SK-N-DZ (cell line): Measurements from ENCODE around the gene BCL7C. TPM values are rescaled to one million over a fixed set of nuclear protein-coding genes. Genes with fewer than 3 reads are reported as not detected.
A peak's percentile ranks its signal among the peaks of the same experiment; 100 is the strongest.
"Not testable (repeated sequence)": the region's sequence is repeated elsewhere in the genome, so short reads cannot be mapped to it uniquely, and the experiment has no call there.

ENCODE experiments used
- DNase-seq: peaks from one replicate; pipeline ENCODE4 v3.0.0-alpha.2; 2015; ENCODE audit warnings: low spot score
- polyA plus RNA-seq, 2 experiments: library from polyadenylated mRNA; depleted of rRNA; stranded (reverse); fragments of >200 nt; gene quantifications; 2 replicates each; pipeline ENCODE4 v1.2.3, GENCODE V29; 2014

BCL7C gene
- 21.8 and 27.0 TPM in 2 replicates for polyA plus RNA-seq (2014; cell fraction: cytosol; rRNA removed)
- 14.7 and 24.2 TPM in 2 replicates for polyA plus RNA-seq (2014; cell fraction: nucleus; rRNA removed)

DNA sequence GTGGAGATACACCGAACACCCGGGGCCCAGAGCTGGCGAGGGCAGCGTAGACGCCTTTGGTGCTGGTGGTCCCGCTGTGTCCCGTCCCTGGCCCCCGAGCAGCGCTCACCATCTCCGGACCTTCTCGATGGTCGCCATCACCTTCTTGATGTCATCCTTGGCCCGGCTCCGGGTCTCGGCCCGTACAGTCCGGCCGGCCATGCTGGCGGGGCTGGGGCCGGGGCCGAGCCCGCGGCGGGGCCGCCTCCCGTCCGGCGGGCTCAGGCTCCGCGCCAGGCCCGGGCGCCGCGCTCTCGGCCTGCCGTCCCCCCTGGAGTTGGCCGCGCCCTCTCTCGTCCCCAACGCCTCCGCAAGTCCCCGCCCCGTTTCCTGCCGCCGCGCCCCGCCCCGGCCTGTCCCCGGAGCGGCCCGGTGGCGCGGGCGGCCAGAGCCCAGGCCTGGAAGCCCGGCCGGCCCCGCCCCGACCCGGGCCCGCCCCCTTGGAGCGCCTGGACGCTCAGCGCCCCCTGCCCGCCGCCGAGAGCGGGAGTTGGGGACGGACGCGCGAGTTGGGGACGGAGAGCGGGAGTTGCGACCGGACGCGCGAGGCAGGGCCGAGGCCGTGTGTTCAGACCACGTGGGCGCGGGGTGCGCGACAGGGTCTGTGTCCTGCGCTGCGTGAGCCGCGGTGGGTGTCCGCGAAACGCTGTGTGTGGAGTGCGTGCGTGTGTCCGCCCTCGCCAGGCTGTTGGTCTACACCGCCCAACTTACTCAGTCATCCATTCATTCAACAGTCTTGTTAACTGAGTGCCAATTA, at the start of gene BCL7C:
TSS of gene BCL7C (minus strand) at position 334 of the 796 bp plus-strand sequence. CDS start at position 201, 133 bp downstream.
- peak; percentile 88 for DNase-seq

DNA sequence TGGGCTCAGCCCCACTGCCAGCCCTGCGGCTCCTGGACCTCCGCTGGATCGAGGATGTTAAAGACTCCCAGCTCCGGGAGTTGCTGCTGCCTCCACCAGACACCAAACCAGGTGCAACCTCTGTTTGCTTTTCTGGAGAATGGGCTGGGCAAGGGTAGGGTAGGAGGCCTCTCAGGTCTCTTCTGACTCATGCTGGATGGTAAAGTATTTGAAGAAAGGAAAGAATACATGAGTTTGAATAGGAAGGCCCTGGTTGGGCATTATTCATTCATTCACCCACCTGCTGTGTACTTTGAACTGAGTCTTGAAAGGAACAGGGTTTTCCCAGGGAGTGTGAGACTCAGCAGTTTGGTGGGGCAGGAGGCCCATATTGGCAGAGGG, 48.5 kb upstream of the BCL7C start:
- no peak for DNase-seq

DNA sequence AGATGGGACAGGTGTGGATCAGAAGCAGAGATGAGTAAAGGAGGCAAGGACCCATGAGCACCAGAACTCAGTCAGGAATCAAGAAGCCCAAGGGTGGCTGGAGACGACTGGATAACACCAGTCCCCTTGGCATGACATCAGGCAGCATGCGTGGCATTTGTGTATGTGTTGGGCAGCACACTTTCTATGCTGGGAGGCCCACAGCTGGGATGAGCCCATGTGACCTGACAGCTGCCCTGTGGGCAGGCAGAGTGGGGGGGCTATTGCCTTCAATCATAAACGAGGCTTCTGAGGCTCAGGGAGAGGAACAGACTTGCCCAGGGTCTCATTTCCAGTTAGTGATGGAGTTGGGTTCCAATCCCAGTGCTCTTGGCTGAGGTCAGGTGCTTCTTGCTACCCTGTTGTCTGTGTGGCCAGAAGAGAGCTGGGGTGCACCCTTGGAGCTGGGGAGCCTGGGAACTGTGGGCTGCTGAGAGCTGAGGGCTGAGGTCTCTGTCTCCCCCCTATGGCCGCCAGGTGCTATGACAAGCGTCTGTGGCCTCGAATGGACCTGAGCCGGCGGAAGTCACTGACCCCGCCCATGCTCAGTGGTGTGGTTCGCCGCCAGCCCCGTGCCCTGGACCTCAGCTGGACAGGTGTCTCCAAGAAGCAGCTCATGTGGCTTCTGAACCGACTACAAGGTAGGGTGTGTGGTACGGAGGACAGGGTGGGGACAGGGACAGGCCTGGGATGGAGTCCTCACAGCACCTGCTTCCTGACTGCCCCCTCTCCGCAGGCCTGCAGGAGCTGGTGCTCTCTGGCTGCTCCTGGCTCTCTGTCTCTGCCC, 47.9 kb upstream of the BCL7C start:
- peak; percentile 65 for DNase-seq

DNA sequence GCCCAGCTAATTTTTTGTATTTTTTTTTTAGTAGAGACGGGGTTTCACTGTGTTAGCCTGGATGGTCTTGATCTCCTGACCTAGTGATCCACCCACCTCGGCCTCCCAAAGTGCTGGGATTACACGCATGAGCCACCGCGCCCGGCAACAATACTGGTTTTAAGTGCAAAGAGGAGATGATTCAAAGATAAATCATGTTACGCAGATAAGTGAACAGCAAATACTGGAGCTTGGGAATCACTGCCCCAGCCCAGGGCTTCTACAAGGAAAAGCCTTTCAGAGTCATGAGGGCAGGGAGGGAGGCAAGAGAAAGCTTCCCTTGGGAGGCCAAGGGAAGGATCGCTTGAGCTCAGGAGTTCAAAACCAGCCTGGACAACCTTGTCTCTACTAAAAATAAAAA, 45.7 kb upstream of the BCL7C start:
- not testable (repeated sequence) for DNase-seq

DNA sequence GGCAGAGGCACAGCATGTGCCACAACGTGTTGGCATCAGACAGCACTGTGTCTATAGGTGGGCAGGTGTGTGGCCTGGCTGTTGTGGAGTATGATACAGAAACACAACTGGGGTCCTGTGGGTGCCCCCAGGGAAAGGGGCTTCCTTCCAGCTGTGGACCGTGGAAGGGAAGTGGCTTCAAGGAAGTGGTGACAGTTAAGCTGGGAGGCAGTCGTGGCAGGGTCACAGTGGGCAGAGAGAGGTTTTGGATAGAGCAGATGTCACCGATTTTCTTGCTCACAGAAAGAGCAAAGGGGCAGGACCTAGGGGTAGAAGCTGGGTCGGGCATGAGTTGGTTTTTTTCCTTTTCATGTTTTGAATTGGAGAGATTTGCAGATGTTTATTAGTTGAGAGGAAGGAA, 43.8 kb upstream of the BCL7C start:
- no peak for DNase-seq

DNA sequence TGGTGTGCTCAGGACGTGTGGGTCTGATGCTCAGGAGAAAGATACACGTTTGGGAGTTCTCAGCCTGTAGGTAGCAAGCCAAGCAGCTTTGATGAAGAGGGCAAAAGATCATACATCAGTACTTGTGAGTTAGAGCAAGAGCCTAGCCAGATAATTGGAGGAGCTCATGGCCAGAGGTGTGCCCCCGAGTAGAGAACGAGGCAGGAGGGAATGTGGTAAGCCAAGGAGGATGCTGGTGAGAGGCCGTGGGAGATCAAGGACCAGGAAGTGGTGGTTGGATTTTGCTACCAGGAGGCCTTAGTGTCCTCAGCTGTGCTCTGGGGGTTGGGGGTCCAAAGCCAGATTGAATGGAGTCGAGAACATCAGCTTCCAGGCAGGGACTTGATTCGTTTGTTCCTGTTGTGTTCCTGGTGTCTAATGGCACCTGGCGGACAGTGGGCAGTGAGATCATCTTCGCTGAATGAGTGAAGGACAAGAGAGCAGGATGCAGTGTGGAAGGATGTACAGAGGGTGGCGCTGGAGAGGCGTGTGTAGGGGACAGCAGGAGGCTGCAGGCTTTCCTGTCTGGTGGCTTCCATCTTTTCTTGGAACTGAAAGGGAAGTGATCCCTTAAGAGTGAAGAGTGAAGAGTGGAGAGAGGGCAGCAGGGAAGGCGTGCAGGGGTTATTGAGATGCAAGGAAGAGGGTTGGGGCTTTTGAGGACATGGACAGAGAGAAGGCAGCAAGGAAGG, 41.1 kb upstream of the BCL7C start:
- DNase-seq, result no peak

DNA sequence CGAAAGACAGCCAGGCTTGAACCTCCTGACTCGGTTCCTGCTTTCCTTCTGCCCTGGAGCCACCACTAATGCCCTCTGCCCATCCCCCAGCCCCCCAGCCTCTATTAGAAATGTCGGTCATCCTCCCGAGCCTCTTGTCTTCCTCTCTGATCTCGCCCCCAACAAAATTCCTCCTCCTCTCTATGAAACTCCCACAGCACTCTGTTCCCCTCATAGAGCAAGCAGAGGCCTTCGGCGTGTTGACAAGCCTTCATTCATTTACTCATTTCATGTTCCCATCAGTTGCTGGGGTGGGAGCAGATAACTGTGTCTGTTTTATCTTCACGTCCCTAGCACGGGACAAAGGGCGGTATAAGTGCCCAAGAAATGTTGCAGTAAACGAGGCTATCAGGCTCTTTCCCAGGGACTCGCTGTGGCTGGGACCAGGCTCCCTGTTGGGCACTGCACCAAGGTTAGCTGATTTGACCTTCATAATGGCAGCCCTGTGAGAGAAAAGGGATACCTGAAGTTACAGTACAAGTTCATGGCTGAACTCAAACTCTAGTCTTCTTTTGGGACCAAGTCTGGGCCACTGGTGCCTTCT, 37.3 kb upstream of the BCL7C start:
- no peak for DNase-seq

DNA sequence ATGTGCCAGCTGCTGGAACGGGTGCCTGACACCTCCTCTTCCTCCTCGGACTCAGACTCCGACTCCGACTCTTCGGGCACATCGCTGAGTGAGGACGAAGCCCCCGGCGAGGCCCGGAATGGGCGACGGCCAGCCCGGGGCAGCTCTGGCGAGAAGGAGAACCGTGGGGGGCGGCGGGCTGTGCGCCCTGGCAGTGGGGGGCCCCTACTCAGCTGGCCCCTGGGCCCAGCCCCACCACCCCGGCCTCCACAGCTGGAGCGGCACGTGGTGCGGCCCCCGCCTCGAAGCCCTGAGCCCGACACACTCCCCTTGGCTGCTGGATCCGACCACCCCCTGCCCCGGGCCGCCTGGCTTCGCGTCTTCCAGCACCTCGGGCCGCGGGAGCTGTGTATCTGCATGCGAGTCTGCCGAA, 36.3 kb upstream of the BCL7C start:
- DNase-seq, result no peak

DNA sequence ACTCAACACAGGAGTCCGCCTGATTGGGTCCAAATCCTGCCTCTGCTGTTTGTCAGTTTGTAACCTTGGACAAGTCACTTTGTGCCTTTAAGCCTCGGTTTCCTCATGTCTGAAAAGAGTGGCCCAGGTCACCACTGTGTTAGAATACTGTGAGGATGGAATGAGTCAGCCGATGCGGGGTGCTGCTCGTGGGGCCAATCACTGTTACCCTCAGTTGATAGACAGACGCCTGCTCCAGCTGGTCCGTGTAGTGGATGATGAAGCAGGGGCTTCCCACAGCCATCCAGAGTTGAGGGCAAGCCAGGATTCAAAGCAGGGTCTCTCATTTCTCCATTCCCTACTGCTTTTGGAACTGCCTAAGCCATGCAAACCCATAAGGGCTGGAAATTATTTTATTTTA, 35.3 kb upstream of the BCL7C start:
- no peak for DNase-seq

DNA sequence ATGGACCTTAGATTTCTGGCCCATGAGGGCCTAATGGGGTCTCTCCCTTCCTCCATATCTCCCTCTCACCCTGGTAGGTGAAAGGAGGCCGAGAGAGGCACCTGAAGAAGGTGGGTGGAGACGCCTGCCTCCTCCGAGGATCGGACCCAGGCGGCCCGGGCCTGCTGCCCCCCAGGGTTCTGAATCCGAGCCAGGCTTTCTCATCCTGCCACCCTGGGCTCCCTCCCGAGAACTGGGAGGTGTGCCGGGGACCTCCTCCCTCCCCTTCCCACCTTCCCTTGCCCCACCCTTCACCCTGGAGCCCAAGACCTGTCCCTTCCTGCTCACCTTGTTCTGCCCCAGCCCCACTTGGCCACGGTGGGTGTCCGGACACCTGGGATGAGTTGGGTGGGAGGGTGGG, 34.5 kb upstream of the BCL7C start:
- DNase-seq, result no peak

DNA sequence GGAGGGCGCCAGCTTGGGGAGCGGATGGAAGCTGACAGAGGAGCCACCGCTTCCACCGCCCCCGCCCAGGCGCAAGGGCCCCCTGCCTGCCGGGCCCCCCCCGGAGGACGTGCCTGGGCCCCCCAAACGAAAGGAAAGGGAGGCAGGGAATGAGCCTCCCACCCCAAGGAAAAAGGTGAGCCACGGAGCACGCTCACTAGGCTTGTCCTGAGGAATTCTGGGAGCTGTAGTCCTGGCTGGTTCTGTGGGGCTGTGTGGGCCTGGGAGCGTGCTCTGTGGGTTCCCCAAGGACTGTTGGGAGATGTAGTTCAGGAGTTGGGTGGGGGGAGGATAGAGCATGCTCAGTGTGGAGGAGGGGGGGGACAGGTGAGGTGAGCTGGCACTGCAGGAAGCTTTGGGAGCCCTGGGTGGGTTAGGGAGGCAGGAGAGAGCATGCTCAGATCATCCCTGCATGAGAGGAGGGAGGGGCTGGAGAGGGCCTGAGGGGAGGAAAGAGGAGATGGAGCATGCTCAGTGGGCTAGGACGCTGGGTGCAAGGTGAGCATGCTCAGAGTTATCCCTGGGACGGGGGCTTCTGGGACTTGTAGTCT, 34.0 kb upstream of the BCL7C start:
- DNase-seq, result peak; percentile 87

DNA sequence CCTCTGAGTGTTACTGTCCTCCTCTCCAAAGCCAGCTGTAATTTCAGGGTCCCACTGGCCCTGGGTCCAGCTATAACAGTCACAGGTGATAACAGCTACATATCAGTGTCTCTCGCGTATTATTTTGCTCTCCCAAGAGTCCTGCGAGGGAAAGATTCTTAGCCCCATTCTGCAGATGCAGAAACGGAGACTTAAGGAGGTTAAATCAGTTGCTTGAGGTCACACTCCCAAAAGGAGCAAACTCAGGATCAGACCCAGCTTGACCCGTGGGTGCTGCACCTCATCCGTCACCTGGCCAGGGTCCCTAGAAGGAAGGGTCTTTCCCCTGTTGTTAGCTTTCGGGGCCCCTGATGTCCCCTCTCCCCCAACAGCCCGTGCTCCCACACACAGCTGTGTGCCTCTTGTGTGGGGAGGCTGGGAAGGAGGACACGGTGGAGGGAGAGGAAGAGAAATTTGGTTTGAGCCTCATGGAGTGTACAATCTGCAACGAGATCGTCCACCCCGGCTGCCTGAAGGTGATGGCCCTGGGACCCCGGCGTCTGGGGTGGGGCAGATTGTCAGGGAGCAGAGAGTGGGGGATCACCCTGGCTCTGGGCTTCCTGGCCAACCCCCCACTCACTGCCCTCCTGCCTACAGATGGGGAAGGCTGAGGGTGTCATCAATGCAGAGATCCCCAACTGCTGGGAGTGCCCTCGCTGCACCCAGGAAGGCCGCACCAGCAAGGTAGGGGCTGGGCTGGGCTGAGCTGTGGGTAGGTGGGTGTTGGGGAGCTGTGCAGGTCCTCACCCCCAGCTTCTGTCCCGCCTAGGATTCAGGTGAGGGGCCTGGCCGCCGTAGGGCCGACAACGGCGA, 33.3 kb upstream of the BCL7C start:
- no peak for DNase-seq

DNA sequence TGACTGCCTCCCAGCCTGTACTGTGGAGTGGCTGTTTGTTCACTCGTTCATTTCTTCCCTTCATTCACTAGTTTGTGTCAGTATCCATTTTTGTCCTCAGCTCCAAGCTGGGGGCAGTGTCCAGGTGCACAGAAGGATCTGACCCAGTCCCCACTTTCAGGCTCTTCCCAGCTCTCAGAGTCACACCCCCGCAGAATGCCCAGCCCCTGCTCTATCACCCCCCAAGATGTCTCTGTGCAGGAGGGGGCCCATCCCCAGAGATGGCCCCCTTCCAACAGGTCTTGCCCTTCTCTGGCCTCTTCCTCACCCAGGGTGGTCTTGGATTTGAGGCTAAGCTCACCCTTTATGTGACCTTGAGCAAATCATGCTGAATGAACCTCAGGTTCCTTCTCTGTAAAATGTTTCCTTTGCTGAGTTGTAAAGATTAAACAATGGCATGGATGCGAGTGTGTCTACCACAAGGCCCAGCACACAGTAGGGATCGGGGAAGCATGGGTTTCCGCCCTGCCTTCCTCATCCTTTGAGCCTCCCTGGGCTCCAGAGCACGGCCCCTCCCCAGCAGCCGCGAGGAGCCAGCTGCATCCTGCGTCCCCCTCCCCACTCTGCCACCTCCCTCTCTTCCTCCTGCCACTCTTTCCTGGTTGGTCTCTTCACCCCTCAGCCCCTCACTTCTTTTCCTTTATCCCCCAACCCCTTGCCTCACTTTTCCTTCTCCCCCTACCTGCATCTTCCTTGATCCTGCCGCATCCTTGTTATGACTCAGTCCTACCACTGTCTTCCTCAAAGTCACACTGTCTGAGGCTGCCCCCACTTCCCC, 32.3 kb upstream of the BCL7C start:
- DNase-seq, result no peak

DNA sequence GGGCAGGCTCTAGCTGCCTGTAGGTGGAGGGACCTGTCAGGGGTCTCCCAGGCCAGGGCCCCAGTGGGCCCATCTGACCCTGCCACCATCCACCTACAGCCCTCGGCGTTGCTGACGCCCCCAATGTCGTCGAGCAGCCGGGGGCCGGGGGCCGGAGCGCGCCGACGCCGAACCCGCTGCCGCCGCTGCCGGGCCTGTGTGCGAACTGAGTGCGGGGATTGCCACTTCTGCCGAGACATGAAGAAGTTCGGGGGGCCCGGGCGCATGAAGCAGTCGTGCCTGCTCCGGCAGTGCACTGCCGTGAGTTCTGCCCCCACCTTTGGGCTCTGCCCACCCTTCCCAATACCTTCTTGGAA, 31.7 kb upstream of the BCL7C start:
- DNase-seq, result no peak

DNA sequence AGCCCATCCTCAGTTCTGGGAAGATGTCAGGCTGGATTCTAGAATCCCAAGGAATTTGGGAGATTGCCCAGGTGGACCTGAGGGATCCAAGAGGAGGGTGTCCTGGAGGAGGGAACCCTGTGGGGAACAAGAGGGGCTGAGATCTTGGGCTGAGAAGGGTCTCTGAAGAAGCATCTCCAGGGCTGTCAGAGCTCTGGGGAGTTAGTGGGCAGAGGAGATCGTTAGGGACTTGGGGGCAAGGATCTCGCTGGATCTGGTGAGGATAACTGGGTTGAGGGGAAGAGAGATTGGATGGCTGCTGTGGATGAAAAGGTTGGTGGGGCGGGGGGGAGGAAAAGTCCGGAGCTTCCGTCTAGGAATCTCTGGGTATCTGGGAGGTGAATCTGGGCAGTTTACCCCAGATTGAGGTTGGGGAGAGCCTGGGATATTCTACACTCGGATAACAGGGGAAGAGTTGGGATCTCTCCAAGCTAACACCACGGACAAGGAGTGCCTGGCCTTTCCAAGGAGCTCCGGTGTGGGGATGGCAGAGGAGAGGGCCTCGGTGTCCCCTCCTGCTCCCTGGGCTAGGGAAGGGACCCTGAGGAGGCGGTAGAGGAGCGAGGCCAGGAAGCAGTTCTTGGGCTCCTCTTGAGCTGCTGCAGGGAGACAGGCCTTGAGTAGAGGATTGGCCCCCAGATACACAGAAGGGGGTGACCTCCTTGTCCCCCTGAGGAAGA, 31.2 kb upstream of the BCL7C start:
- DNase-seq, result no peak

DNA sequence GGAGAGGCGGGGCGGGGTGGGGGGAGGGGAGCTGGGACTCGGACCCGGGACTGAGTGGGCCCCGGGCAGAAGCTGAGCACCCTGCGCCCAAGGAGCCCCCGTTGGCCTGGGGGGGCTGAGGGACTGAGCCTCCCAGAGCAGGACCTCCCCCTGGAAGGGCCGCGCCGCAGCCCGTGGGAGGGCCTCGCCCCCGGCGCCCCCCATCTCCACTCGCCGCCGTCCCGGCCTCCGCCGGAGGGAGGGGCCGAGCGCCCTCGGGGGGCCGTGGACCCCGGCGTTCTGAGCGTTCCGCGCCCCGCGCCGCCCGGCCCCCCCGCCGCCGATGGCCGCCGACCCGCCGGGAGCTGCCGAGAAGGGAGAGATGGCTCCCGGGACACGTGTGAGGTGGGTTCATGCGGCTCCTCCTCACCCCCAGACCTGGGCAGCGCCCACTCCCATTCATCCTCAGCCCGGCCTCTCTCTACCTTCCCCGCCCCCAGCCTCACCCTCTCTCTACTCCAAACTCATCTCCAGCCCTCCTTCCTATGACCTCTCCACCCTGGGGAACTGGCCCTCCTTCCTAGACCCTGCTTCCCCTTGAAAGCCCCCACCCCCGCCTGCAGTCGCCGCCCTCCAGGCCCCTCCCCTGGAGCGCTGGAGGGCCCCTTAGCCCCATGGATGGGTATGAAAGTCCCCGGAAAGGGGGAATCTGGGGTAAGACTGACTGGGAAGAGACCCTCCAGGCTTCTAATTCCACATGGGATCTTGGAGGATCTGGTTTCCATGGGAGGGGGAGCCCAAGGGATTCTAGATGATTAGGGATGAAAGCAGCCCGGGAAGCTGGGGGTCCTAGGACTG, 30.4 kb upstream of the BCL7C start:
- DNase-seq, result no peak

DNA sequence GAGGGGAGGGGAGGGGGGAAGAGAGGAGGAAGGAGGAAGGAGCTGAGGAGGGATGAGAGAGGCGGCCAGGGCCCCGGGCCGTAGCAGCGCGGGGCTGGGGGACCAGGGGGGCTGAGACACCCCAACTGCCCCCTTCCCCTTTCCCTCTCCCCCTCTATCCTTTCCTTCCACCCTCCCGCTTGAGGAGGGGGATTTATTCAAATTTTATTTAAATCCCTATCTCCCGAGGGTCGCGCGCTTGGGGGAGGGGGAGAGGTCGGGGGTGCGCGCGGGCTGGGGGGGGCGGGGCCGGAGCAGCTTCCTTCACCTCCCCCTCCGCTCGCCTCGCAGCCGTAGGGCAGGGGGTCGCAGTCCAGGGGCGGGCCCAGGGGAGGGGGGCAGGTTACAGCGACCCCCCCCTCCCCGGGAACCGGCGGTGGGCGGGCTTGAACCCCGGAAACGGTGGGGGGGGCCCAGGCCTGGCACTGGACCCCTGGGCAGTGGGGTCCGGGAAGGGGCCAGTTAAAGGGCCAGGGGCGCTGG, 29.7 kb upstream of the BCL7C start, which contains the start of gene FBXL19:
TSS of gene FBXL19 (plus strand) at position 19 of the 522 bp plus-strand sequence. CDS start 2,183 bp downstream, outside the sequence.
- no peak for DNase-seq
